GM12878 (cell line): ENCODE data around the gene STK10. TPM values are rescaled to one million over a fixed set of nuclear protein-coding genes. Genes with fewer than 3 reads are reported as not detected.
A peak's percentile ranks its signal among the peaks of the same experiment; 100 is the strongest.

Experiments
- ATF7 ChIP-seq: fragments of 450-650 bp; IDR thresholded peaks from 2 replicates; pipeline ENCODE4 v1.6.1; 2016; ENCODE audit warnings: low read depth, mild to moderate bottlenecking
- BCL3 ChIP-seq: IDR thresholded peaks from 2 replicates; pipeline ENCODE4 v1.6.1; 2011; ENCODE audit warnings: borderline replicate concordance, low read depth, mild to moderate bottlenecking, moderate library complexity, low read length; ENCODE audit not compliant: insufficient read depth, poor library complexity, severe bottlenecking
- BHLHE40 ChIP-seq, 2 experiments: fragments of 450-650 bp in 1 of 2; IDR thresholded peaks; 2 replicates each; pipeline ENCODE4 v1.6.1; 2011 to 2017; ENCODE audit warnings: low read depth in 2 of 2, borderline replicate concordance in 1 of 2, improper control_type of control experiment in 1 of 2, low read length in 1 of 2, mild to moderate bottlenecking in 1 of 2
- CREM ChIP-seq: IDR thresholded peaks from 2 replicates; pipeline ENCODE4 v1.6.1; 2014; ENCODE audit warnings: antibody characterized with exemption, low read depth
- CTCF ChIP-seq, 3 experiments: IDR thresholded peaks in 2 of 3; conservative IDR thresholded peaks in 1 of 3; 2 replicates each; pipeline ENCODE4 v1.5.1; 2011; ENCODE audit warnings: low read depth in 3 of 3, low read length in 3 of 3, mild to moderate bottlenecking in 3 of 3, control low read depth in 2 of 3, moderate library complexity in 2 of 3, inconsistent platforms in 1 of 3, mixed read lengths in 1 of 3; ENCODE audit not compliant: control insufficient read depth in 2 of 3, insufficient read depth in 1 of 3; ENCODE audit errors: extremely low read depth in 1 of 3
- EZH2 ChIP-seq: IDR thresholded peaks from 2 replicates; pipeline ENCODE4 v1.6.1; 2012; ENCODE audit warnings: low read depth, mild to moderate bottlenecking, control low read depth, inconsistent platforms, low read length, borderline replicate concordance; ENCODE audit not compliant: control insufficient read depth
- GABPA ChIP-seq: IDR thresholded peaks from 2 replicates; pipeline ENCODE4 v1.6.1; 2014; ENCODE audit warnings: antibody characterized with exemption, low read depth, mild to moderate bottlenecking, inconsistent platforms
- GATAD2B ChIP-seq: fragments of 450-650 bp; conservative IDR thresholded peaks from 2 replicates; pipeline ENCODE4 v1.6.1; 2017; ENCODE audit warnings: low read depth, mild to moderate bottlenecking, moderate library complexity
- HCFC1 ChIP-seq: fragments of 150-350 bp; IDR thresholded peaks from 2 replicates; pipeline ENCODE4 v1.6.1; 2014; ENCODE audit warnings: low read length
- JUNB ChIP-seq: IDR thresholded peaks from 2 replicates; pipeline ENCODE4 v1.6.1; 2016; ENCODE audit warnings: antibody characterized with exemption, mild to moderate bottlenecking
- NBN ChIP-seq: fragments of 450-650 bp; IDR thresholded peaks from 2 replicates; pipeline ENCODE4 v1.6.1; 2016
- NKRF ChIP-seq: fragments of 450-650 bp; conservative IDR thresholded peaks from 2 replicates; pipeline ENCODE4 v1.6.1; 2017; ENCODE audit warnings: mild to moderate bottlenecking, moderate library complexity
- NR2C2 ChIP-seq: IDR thresholded peaks from 2 replicates; pipeline ENCODE4 v1.6.1; 2011; ENCODE audit warnings: borderline replicate concordance, low read depth; ENCODE audit not compliant: control insufficient read depth, insufficient read length
- NRF1 ChIP-seq: conservative IDR thresholded peaks from 2 replicates; pipeline ENCODE4 v1.6.1; 2011; ENCODE audit warnings: mild to moderate bottlenecking, low read depth, low read length, improper control_type of control experiment
- POLR2AphosphoS5 ChIP-seq: IDR thresholded peaks from 2 replicates; pipeline ENCODE4 v1.6.1; 2011; ENCODE audit warnings: mild to moderate bottlenecking, low read length, inconsistent platforms
- RUNX3 ChIP-seq: IDR thresholded peaks from 2 replicates; pipeline ENCODE4 v1.6.1; 2012; ENCODE audit warnings: low read length, inconsistent platforms
- SMAD5 ChIP-seq: IDR thresholded peaks from 2 replicates; pipeline ENCODE4 v1.6.1; 2016; ENCODE audit warnings: antibody characterized with exemption, low read depth
- SMARCA5 ChIP-seq: fragments of 450-650 bp; IDR thresholded peaks from 2 replicates; pipeline ENCODE4 v1.6.1; 2017; ENCODE audit warnings: mild to moderate bottlenecking
- SP1 ChIP-seq: IDR thresholded peaks from one replicate; pipeline ENCODE4 v1.6.1; 2011; ENCODE audit warnings: low read depth, low read length
- SREBF2 ChIP-seq: IDR thresholded peaks from 2 replicates; pipeline ENCODE4 v1.6.1; 2012; ENCODE audit warnings: mild to moderate bottlenecking, low read length
- STAT1 ChIP-seq: fragments of 450-650 bp; conservative IDR thresholded peaks from 2 replicates; pipeline ENCODE4 v1.6.1; 2014; ENCODE audit warnings: antibody characterized with exemption, mild to moderate bottlenecking
- TCF3 ChIP-seq: IDR thresholded peaks from 2 replicates; pipeline ENCODE4 v1.6.1; 2012; ENCODE audit warnings: low read depth, mild to moderate bottlenecking, low read length, borderline replicate concordance; ENCODE audit not compliant: insufficient read depth
- TCF7 ChIP-seq: IDR thresholded peaks from 2 replicates; pipeline ENCODE4 v1.6.1; 2014; ENCODE audit warnings: antibody characterized with exemption, borderline replicate concordance
- ZBTB33 ChIP-seq: fragments of 450-650 bp; IDR thresholded peaks from 2 replicates; pipeline ENCODE4 v1.6.1; 2017; ENCODE audit warnings: mild to moderate bottlenecking
- polyA plus RNA-seq, 11 experiments: library from polyadenylated mRNA; depleted of rRNA in 4 of 11; unstranded in 6 of 11; stranded (reverse) in 5 of 11; fragments of >200 nt; fragmentation: Nextera tagmentation in 4 of 11; fragmentation: Illumina TruSeq in 1 of 11; extraction: Ambion mirVana in 4 of 11; extraction: Trizol in 1 of 11; gene quantifications; 1 replicate in 1 of 11; 2 replicates in 10 of 11; pipeline versions ENCODE4 v1.2.1 to v1.2.3, GENCODE V29; 2011 to 2016; ENCODE audit warnings: inconsistent platforms in 2 of 11, missing spikeins in 2 of 11, low read depth in 1 of 11
- total RNA-seq, 4 experiments: library from RNA; depleted of rRNA in 3 of 4; stranded (reverse); fragments of >200 nt in 3 of 4; fragmentation: Illumina TruSeq in 1 of 4; extraction: Trizol in 1 of 4; gene quantifications; 2 replicates each; pipeline versions ENCODE4 v1.2.1 to v1.2.3, GENCODE V29; 2013 to 2021

The STK10 gene
- total and polyA plus RNA-seq, 10 of the 15 experiments (the other 5 are each of a cell fraction or from before 2014, with no cell fraction given) = 14.2 to 96.4 (median 50.6) TPM

- TF ChIP-seq NKRF = no peak
- no peak for TF ChIP-seq NRF1
- no peak for TF ChIP-seq BHLHE40 (IDR thresholded peaks at IDR 0.05; ENCODE audit: borderline replicate concordance in 1 of 2, low read depth in 2 of 2, low read length in 1 of 2)
- no peak for TF ChIP-seq BCL3
- TF ChIP-seq TCF3 = no peak
- TF ChIP-seq RUNX3 = peak; percentile 7; the same call in 1 of the 2 replicates
- no peak for TF ChIP-seq HCFC1
- TF ChIP-seq CTCF (IDR thresholded peaks at IDR 0.05 in 2 of 3, conservative IDR thresholded peaks at IDR 0.05 in 1 of 3; ENCODE audit: control insufficient read depth in 2 of 3, extremely low read depth in 1 of 3, insufficient read depth in 1 of 3, low read depth in 3 of 3, low read length in 3 of 3) = no peak
- no peak for TF ChIP-seq SREBF2
- no peak for TF ChIP-seq GABPA
- no peak for TF ChIP-seq SP1
- TF ChIP-seq CREM = no peak
- no peak for TF ChIP-seq STAT1
- peak; percentile 43; the same call in 1 of the 2 replicates for TF ChIP-seq ATF7
- no peak for TF ChIP-seq EZH2
- TF ChIP-seq SMARCA5 = no peak
- TF ChIP-seq JUNB = peak; percentile 68
- TF ChIP-seq NR2C2 = no peak
- no peak for TF ChIP-seq TCF7
- no peak for TF ChIP-seq ZBTB33
- no peak for TF ChIP-seq SMAD5
- no peak for TF ChIP-seq POLR2AphosphoS5
- no peak for TF ChIP-seq GATAD2B
- TF ChIP-seq NBN = no peak
Observed at GRCh38 chr5:172002840-172003512, 185.0 kb downstream of the STK10 start (continued).
